Left ventricle myocardium superior (tissue), 1 donor: ENCODE measurements around the gene GPR18. TPM values are rescaled to one million over a fixed set of nuclear protein-coding genes. Genes with fewer than 3 reads are reported as not detected.

Source experiments
- ATAC-seq: fragments of 200-7000 bp; cut with Tn5 transposase; one replicate; pipeline ENCODE4 v1.9.1; 2020; ENCODE audit warnings: mild to moderate bottlenecking, moderate library complexity
- DNase-seq: peaks from one replicate; pipeline ENCODE4 v3.0.0-alpha.2; 2020
- intact Hi-C: fragments of 100-400 bp; cut with micrococcal nuclease; formaldehyde crosslinking; loops from one replicate; pipeline ENCODE4 v1.11.0; 2022
- long read RNA-seq: library from polyadenylated mRNA; unstranded; transcript quantifications from one replicate; pipeline ENCODE4 v2.0.0, GENCODE V29; 2021
- total RNA-seq: library from RNA; stranded (reverse); fragmentation: NEBNext Ultra II Directional; extraction: Animal tissue kit (Norgen Biotek cat#: 25700); gene quantifications from one replicate; pipeline ENCODE4 v1.2.1, GENCODE V29; 2021
- donor health status: DM: no; HTN: yes; CAD: no; lungs with severe emphysema.

The GPR18 gene
- not detected for total RNA-seq
- long read RNA-seq, result 0 reads

GRCh38 chr13:99258210-99258860 lies at the start of gene GPR18:
TSS of gene GPR18 (minus strand) at chr13:99258379. CDS start at chr13:99255872, 2,507 bp downstream.
- no peak for ATAC-seq
- intact Hi-C loops, result no loop called here
- DNase-seq, result no peak

- intact Hi-C loops, result no loop called here
- peak; percentile 46 for ATAC-seq
- DNase-seq, result no peak
Observed at GRCh38 chr13:99307648-99308339, 49.6 kb upstream of the GPR18 start.

- ATAC-seq, result peak; percentile 75
- intact Hi-C loops, result no loop called here
- no peak for DNase-seq
Observed at GRCh38 chr13:99307247-99307646, 49.1 kb upstream of the GPR18 start, which contains the start of gene GPR183. TSS of gene GPR183 (minus strand) at chr13:99307399. CDS start at chr13:99296145, 11,254 bp downstream.

GRCh38 chr13:99305566-99305965 lies 47.4 kb upstream of the GPR18 start:
- intact Hi-C loops, result no loop called here
- no peak for DNase-seq
- ATAC-seq, result no peak

GRCh38 chr13:99305158-99305557 lies 47.0 kb upstream of the GPR18 start:
- ATAC-seq, result no peak
- intact Hi-C loops, result no loop called here
- no peak for DNase-seq

- DNase-seq (no peak), ATAC-seq (no peak)
- intact Hi-C loops, result no loop called here
Observed at GRCh38 chr13:99304541-99304940, 46.4 kb upstream of the GPR18 start.

- no peak for DNase-seq
- intact Hi-C loops, result no loop called here
- peak; percentile 32 for ATAC-seq
Observed at GRCh38 chr13:99303863-99304521, 45.8 kb upstream of the GPR18 start.

- intact Hi-C loops, result no loop called here
- DNase-seq (no peak), ATAC-seq (no peak)
Observed at GRCh38 chr13:99302637-99303505, 44.7 kb upstream of the GPR18 start.

- ATAC-seq (no peak), DNase-seq (no peak)
- intact Hi-C loops, result no loop called here
Observed at GRCh38 chr13:99301913-99302636, 43.9 kb upstream of the GPR18 start.

GRCh38 chr13:99301056-99301838 lies 43.1 kb upstream of the GPR18 start:
- DNase-seq (no peak), ATAC-seq (no peak)
- intact Hi-C loops, result no loop called here

- ATAC-seq (no peak), DNase-seq (no peak)
- intact Hi-C loops, result no loop called here
Observed at GRCh38 chr13:99299920-99300341, 41.8 kb upstream of the GPR18 start.

GRCh38 chr13:99299256-99299919 lies 41.2 kb upstream of the GPR18 start:
- DNase-seq (no peak), ATAC-seq (no peak)
- intact Hi-C loops, result no loop called here

- no peak for DNase-seq
- intact Hi-C loops, result no loop called here
- ATAC-seq, result no peak
Observed at GRCh38 chr13:99298056-99298455, 39.9 kb upstream of the GPR18 start.

- intact Hi-C loops, result no loop called here
- DNase-seq, result no peak
- no peak for ATAC-seq
Observed at GRCh38 chr13:99297331-99297730, 39.2 kb upstream of the GPR18 start.

- DNase-seq (no peak), ATAC-seq (no peak)
- intact Hi-C loops, result no loop called here
Observed at GRCh38 chr13:99296398-99296797, 38.2 kb upstream of the GPR18 start.

- intact Hi-C loops, result no loop called here
- no peak for DNase-seq
- no peak for ATAC-seq
Observed at GRCh38 chr13:99295488-99296252, 37.5 kb upstream of the GPR18 start.

GRCh38 chr13:99294958-99295357 lies 36.8 kb upstream of the GPR18 start:
- DNase-seq, result no peak
- no peak for ATAC-seq
- intact Hi-C loops, result no loop called here
